GM23248 (cell line): Measurements from ENCODE around the gene DDX25.

Experiments used
- EZH2 ChIP-seq: fragments of 200-600 bp; sonication (generic); IDR thresholded peaks from 2 replicates; pipeline ENCODE4 v1.6.1; 2018; ENCODE audit warnings: antibody characterized with exemption, mild to moderate bottlenecking; ENCODE audit not compliant: insufficient read depth, poor library complexity, severe bottlenecking
- EZH2phosphoT487 ChIP-seq: fragments of 200-600 bp; sonication (generic); IDR thresholded peaks from 2 replicates; pipeline ENCODE4 v1.6.1; 2018; ENCODE audit warnings: antibody characterized with exemption, moderate library complexity, mild to moderate bottlenecking, low read depth; ENCODE audit not compliant: insufficient read depth

DNA sequence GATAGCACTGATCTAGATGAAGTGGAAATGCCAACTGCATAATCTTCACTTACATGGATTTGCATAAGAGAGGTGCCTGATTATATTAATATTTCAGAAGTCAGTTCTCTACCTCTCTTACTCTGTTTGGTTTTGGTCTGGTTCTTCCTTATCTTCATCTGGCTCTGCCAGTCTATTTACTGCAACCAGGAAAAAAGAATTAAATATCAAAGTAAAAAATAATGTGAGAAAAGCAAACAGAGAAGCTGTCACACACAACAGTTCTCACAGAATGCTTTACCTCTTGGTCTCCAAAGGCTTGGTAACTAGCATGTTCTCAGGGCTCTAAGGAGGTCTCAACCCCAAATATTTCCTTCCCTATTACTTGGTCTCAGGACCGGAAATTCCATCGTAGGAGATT lies 48.3 kb downstream of the DDX25 start:
- TF ChIP-seq EZH2 (no peak), EZH2phosphoT487 (no peak)
